Measurements from ENCODE around the gene REEP5. TPM values are rescaled to one million over a fixed set of nuclear protein-coding genes. Genes with fewer than 3 reads are reported as not detected.
A peak's percentile ranks its signal among the peaks of the same experiment; 100 is the strongest.

Gene REEP5
- total and polyA plus RNA-seq, 2 of the 13 experiments (the other 11 are each of a cell fraction or from before 2014, with no cell fraction given), result 49.4 to 239 TPM

DNA sequence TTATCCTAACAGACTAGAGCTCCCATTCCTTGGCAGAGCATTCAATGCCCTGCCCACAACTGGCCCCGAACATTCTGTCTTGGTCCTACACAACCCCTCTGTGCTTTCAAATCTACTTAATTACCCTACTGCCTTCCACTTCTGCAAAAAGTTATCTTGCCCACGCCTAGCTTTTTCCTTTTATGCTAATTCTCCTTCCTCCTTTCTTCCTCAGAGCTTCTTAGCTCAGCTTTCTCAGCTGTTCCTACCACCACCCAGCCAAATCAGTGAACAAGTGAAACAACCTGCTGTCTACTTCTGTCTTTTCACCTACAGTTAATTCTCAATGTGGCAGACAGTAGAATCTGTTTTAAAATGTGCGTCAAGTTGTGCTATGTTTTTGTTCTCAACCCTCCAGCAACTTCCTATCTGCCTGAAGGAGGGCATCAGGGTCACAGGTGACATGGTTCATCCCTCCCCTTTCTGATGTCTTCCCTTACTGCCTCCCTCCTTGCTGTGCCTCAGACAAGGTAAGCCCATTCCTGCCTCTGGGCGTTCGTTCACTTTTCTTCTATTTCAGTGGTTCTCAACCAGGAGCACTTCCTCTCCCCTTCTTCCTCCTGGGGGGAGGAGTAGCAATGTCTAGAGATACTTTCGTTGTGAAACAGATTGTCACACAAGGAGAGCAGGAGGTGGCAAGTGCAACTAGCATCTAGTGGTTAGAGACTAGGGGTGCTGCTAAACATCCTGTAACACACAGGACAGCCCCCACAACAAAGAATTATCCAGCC, 1.3 kb upstream of the REEP5 start:
- ChIA-PET CTCF (ENCODE audit: low intra/inter-chr PET ratio, low total read pairs) (no interaction called here), POLR2A (interaction anchor here (0.7 to 4.0 kb wide), 3 partner anchors 35 to 63 kb away, joined by 3 to 30 read pairs (median 3); partner anchors contain the start of genes DCP2 and SRP19)
- BruUV-seq (replicated peaks), result no TSS peak
- 66% methylated on average over 6 of the region's 6 CpGs for WGBS (ENCODE audit: low lambda C conversion rate)
- DNase-seq (ENCODE audit: low spot score) (no peak), ATAC-seq (no peak), FAIRE-seq (no peak)
- no peaks in the 10 kb centered on the region for H4K20me1 ChIP-seq (ENCODE audit: insufficient read depth, low read length)
- in situ Hi-C loops (cut with HindIII; ENCODE audit: extremely low pct_ligation_motif_present, low pct_unique_long_range_greater_than_20kb) (no loop called here), intact Hi-C loops (cut with micrococcal nuclease; ENCODE audit: unreplicated experiment) (loop anchor here (2.0 to 5.0 kb wide), 3 partner anchors 54 to 1831 kb away; partner anchors contain the start of genes DCP2, SRP19 and WDR36)
- no peak overlapping the region for H3K27ac ChIP-seq (ENCODE audit: extremely low read length, insufficient read depth, low read length)
- no peaks in the 10 kb centered on the region for H3K27me3 ChIP-seq (ENCODE audit: control insufficient read depth in 1 of 2, insufficient read depth in 2 of 2, low read length in 2 of 2)
- H3K4me2 ChIP-seq (ENCODE audit: low read depth, low read length), result no peak overlapping the region
- no peak overlapping the region for H3K9ac ChIP-seq (ENCODE audit: insufficient read depth, low read depth, low read length)
- H3K36me3 ChIP-seq (replicated peaks in 1 of 2; ENCODE audit: control insufficient read depth in 1 of 2, insufficient read depth in 2 of 2, low read length in 2 of 2), result peaks cover 0 to 6% of the 10 kb centered on the region in 2 experiments; a peak in 1 of 5 replicates
- no peak overlapping the region for H3K4me3 ChIP-seq (replicated peaks in 1 of 3; ENCODE audit: insufficient read depth in 1 of 3, low read depth in 2 of 3, low read length in 3 of 3)
- H3K9me3 ChIP-seq (ENCODE audit: low read length), result no peaks in the 10 kb centered on the region
- peaks cover 21% of the 10 kb centered on the region for H3K79me2 ChIP-seq (ENCODE audit: insufficient read depth, low read length)
- peaks cover 38% of the 10 kb centered on the region for H3K4me1 ChIP-seq (ENCODE audit: insufficient read depth, low read length)
- peak overlapping the region; percentile 30 for H2AFZ ChIP-seq (ENCODE audit: low read length)
- TF ChIP-seq, protein P1, sequence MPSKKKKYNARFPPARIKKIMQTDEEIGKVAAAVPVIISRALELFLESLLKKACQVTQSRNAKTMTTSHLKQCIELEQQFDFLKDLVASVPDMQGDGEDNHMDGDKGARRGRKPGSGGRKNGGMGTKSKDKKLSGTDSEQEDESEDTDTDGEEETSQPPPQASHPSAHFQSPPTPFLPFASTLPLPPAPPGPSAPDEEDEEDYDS (CRISPR knock-in tag; IDR thresholded peaks at IDR 0.05), result no peak
- TF ChIP-seq ZNF510 (CRISPR knock-in tag; IDR thresholded peaks at IDR 0.05; ENCODE audit: low read depth) (no peak), ZNF772 (CRISPR knock-in tag; IDR thresholded peaks at IDR 0.05) (no peak), MEIS2 (CRISPR knock-in tag; IDR thresholded peaks at IDR 0.05) (no peak), ZNF224 (CRISPR knock-in tag; IDR thresholded peaks at IDR 0.05) (no peak), HOXD1 (CRISPR knock-in tag; IDR thresholded peaks at IDR 0.05) (no peak)
- TF ChIP-seq, protein P2, sequence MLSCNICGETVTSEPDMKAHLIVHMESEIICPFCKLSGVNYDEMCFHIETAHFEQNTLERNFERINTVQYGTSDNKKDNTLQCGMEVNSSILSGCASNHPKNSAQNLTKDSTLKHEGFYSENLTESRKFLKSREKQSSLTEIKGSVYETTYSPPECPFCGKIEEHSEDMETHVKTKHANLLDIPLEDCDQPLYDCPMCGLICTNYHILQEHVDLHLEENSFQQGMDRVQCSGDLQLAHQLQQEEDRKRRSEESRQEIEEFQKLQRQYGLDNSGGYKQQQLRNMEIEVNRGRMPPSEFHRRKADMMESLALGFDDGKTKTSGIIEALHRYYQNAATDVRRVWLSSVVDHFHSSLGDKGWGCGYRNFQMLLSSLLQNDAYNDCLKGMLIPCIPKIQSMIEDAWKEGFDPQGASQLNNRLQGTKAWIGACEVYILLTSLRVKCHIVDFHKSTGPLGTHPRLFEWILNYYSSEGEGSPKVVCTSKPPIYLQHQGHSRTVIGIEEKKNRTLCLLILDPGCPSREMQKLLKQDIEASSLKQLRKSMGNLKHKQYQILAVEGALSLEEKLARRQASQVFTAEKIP (CRISPR knock-in tag; IDR thresholded peaks at IDR 0.05; ENCODE audit: borderline replicate concordance), result no peak
